ENCODE results near the gene MRRF.

MRRF gene, protein sequence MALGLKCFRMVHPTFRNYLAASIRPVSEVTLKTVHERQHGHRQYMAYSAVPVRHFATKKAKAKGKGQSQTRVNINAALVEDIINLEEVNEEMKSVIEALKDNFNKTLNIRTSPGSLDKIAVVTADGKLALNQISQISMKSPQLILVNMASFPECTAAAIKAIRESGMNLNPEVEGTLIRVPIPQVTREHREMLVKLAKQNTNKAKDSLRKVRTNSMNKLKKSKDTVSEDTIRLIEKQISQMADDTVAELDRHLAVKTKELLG

DNA sequence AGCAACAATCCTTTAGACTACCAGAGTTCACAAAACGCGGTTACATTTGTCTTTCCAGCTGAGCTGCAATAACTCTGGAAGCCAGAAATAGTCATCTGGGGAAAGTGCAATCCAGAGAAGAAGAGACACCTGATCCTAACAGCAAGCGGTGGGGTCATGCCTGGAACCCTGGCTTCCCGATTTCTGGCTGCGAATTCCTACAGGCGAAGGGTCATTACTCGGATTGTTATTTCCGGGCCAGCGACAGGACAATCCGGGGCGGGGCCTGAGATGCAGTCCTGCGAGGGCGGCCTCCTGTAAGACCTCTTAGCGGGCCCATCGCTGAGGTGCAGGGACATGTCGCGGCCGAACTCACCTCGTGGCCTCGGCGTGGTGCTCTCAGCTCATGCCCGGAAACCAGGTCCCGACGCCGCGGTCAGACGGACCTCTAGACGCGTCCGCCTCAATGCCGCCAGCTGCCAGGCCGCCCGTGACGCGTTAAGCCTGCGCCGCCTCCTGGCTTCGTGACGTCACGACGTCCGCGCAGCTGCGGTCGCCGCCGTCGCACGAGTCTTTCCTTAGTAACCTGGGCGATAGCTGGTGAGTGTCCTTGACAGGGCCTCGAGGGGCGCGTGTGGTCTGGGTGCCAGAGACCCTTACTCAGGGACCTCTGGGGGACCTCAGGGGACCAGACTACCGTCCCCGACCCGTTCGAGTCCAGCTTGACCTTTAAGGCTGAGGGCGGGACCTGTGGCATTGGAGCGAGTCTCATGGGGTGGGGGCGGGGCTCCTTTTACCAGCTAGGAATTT is at the start of gene MRRF, which contains the start of gene RBM18:
Gene MRRF (plus strand): TSS at position 523 of the 789 bp plus-strand sequence. CDS start 6,010 bp downstream, outside the sequence.
Gene RBM18 (minus strand): TSS at position 481 of the 789 bp plus-strand sequence. CDS start 3,348 bp downstream, outside the sequence.
- peak; percentile 94 for DNase-seq

DNA sequence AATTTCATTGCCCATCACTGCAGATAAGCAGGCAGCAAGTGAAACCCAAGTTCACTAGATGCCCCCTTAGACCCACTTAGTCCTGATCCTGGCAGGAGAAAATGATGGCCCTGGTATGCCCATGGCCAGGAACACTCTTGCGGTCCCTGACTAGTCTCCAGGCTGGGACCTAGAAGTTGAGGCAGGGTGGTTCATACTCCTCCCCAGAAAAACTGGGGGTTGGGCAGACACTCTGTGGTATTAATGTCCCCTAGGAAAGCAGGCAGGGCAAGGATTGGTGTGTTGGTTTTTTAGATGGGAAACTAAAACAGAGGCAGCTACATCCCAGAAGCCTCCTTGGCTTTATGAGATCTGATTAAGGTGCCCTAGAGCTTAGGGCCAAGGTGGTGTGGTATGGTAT is 49.0 kb upstream of the MRRF start:
- no peak for DNase-seq

DNA sequence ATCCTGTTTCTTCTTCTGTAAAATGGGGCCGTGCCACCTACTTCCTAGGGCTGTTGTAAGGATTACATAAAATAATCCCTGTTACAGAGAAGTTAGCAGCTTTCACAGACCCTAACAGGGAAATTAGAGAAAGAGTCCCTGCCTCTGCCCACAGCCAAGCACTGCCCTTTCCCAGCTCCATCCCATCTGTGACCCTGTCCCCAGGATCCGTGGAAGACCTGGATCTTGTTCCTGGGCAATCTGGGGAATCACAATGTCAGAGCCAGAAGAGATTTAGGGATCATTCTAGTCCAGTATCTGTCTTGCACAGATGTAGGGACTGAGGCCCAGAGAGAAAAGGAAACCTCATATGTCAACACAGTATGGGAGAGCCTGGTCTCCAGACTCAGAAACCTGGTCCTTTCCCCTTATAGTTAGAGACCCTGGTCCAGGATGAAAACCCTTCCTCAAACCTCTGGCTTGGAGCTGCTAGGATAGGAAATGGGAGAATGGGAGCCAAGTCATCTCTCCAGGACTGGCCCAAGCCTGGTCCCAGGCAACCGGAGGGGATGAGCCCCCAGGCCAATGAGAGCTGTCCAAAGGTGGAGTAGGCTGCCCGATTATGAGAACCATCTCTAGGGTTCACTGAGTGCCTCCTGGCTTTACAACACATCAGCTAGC is 48.4 kb upstream of the MRRF start:
- no peak for DNase-seq

DNA sequence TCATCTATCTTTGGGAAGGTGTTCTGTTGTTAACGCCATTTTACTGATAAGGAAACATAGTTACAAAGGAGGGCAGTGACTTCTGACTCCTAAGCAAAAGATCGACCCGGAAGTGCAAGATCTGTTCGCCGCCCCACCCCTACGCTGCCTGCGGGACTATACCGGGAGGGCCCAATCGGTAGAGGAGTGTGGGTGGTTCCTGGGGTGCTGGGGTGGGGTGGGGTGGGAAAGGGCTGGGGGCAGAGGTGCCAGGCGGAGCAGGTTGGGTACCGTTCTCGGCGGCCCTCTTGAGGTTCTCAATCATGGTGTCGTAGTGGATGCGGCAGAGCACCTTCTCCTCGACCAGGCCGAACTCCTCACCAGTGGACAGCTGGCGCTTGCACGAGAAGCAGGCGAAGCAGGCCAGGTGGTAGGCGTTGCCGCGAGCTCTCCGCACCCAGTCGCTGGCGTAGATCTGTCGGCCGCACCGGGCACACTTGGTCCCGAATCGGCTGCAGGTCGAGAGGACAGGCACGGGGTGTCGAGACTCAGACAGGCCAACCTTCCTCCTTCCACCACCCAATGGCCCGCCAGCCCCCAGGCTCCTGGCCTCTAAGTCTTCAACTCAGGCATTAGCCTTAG is 47.8 kb upstream of the MRRF start:
- no peak for DNase-seq

DNA sequence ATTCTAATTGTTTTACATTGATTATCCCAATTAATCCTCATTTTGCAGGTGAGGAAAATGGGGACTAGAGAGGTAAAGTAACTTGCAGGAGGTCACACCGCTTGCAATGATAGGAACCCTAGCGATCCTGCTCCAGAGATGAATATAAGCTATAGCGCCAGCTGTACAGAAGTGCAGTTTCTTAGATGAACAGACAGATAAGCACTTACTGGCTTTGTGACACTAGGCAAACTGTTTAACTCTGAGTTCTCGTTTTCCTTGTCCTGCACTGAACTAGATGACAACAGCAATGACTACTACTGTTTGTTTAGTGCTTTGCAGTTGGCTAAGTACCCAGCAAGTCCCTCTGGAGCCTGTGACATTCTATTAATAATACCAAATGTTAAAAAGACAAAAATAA is 47.0 kb upstream of the MRRF start:
- no peak for DNase-seq

DNA sequence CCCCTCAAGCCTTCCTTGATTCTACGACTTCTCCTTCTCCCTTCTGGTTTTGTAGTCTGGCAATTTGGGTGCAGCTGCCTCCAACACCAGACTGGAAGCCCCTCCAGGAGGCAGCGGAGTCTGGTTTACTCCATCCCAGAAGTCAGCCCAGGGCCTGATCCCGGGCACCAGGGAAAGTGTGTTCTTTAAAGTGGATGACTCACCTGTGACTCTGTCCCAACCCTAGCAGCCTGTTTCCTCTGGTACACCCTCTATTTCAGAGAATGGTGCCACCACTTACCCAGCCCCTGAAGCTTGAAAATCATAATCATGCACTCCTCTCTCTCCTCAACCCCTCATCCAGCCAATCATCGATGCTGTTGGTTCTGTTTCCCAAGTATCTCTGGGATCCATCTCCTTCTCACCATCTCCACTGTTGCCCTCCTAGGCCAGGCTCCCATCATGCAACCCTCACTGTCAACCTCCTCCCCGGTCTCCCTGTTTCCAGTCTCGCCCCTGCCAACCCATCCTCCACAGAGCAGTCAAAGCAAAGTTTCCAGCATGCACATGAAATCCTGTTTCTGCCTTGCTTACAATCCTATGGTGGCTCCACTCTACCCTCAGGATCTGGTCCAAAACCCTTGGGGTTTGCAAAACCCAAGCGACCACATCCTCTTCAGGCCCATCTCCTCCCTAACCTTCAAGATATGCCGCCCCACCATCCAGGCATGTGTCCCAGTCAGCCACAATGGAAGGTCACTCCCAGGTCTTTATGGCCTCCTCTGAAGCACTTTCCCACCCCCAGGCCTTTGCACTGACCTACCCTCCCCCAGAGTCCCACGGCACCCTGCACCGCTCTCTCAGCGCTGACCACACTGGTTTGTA is 46.4 kb upstream of the MRRF start:
- DNase-seq = no peak

DNA sequence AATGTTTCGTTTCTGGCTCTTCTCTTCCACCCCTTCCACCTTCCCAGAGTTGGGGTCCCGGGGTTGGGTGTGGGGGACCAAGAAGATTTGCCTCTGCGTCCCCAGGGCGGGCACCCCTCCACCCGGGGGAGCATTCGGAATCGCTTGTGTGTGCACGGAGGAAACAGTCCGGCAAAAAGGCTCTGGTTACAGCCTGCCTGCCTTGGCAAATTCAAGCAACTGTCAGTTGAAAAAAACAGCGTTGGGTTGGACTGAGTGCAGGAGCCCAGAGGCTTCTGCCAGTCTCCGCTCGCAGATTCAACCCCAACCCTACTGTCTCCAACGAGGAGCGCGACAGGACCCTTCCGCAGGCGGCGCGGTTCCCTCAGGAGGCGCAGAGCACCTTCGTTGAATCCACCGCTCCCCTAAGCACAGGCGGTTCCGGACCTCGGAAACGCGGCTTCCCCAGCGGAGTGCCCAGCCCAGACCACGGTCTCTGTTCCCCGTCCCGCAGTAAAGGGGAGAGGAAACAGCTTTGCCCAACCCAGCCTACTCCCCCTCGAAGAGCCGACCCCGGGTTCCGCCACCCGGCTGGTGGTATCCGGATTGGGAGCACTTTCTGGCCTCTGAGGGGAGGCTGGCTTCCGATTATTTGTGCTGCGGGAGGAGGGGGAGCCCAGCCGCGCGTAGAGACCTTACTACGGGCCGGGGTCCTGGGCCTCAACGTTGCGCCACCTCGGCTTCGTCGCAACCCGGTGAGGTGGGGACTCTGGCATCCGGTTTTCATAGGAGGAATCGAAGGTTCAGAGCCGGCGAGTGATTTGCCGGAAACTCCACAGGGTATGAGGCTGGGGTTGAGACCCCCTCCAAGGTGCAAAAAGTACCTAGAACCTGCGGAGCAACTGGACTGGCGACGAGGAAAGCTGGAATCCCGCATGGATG is 45.5 kb upstream of the MRRF start:
- peak; percentile 46 for DNase-seq

DNA sequence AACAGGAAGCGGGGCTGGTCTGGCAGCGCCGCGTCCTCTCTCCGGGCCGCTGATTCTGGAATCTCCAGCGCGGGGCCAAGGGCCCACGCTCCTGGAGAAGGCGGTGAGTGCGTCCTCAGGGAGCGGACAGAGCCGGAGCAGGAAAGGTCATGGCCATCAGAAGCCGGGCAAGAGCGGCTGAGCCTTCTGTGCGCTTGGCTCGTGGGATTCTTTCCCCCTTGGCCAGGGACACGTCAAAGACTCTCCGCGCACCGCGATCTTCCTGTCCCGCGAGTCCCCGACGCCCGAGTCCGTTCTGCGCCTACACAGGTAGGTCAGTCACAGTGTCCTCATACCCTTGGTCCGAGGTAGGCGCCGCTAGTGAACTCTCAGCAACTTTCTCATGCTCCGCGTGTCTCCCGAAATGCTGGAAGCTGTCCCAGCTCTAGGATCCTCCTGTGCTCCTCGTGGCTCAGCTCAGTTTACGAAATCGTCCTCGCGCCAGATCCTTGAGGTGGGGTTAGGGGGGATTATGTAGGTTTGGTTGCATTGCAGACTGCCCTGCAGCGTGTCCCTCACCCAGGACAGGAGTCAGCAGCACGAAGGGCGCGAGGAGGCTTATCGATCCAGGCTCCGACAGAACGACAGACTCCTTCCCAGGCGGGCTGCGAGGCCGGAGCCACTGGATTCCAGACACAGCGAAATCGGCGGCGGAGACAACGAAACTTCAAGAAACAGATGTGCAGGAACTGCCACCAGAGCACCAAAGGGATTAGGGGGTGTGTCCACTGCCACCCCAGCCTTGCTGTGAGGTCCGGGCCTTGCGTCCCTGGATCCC is 44.6 kb upstream of the MRRF start:
- peak; percentile 59 for DNase-seq

DNA sequence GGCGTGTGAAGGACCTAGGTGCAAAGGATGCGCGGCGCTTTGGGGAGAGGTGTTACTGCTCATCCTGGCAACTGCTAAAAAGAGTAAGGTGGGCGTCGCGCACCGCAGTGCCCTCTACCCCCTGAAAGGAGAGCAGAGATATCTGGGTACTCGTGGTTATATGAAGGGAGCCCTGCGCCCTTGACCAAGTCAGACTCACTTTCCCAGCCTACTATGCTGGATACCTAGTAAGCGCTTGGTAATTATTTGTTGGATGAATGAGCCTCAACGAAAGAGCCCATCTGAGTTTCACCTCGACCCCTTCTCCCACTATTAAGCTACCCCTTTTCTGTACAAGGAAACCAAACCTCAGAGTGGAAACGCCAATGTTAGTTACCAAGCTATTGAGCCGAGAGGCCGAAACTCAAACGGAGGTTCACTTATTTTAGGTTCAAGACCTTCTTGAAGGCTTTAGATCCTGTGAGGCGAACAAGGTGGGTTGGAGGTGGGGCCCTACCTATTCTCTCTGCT is 44.0 kb upstream of the MRRF start:
- peak; percentile 17 for DNase-seq

DNA sequence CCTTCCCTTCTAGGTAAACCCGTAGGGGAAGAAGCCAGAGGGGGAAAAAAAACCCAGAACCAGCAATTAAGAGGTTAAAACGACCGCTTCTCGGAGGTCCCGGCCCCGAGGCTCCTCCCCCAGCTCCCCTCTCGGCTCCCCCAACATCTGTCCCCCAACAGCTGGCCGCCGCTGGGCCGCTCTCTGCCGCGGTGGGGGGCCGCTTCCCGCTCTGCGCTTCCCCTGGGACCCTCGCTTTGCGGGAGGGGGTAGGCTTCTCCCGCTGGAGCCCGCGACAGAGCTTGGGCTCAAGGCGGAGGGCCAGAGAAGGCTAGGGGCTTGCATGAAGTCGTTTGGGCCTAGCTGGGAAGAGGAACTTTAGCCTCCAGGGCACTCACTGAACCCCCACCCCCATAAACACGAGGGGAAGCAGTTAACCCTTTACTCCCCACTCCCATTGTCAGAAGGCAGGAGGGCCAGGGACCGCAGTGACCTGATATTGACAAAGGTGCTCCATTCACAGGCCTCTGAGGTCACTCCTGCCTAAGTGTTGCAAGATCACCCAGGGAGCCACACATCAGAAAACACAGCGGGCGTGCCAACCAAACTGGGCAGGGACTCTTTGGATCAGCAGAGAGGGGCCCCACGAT is 43.4 kb upstream of the MRRF start:
- DNase-seq = peak; percentile 42

DNA sequence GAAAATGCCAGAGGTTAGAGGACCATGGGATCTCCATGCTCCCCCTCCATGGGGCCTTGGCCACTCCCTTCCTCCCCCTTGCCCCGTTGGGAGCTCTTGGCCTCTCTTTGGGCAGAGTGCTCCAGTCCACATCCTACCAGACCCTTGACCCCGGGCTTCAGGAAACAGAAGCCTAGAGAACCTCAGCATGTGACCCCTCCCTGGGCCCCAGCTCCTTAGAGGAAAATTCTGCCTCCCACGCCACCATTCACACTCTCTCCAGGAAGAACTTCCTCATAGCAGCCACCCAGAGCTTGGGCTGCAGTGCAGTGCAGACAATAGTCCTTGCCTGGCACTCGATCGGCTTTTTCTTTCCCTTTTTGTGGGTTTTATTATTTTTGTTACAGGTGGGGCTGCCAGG is 41.9 kb upstream of the MRRF start:
- DNase-seq = peak; percentile 15

DNA sequence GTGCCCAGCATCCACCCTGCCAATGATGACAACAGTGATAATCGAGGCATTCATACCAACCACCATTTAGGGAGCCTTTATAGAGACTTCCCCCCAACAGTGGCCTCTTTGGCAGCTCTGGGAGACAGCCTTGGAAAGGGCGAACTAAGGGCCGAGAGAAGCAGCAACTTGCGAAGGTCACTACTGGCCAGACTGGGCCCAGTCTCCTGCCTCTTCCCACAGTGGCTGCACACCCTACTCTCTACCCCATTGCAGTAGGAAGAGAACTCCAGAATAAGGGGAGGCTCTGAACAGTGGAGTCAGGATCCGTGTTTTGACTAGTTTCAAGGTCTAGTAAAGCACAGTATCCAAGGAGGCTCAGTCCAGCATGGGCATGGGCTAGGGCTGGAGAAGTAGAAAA is 41.2 kb upstream of the MRRF start:
- DNase-seq = peak; percentile 26

DNA sequence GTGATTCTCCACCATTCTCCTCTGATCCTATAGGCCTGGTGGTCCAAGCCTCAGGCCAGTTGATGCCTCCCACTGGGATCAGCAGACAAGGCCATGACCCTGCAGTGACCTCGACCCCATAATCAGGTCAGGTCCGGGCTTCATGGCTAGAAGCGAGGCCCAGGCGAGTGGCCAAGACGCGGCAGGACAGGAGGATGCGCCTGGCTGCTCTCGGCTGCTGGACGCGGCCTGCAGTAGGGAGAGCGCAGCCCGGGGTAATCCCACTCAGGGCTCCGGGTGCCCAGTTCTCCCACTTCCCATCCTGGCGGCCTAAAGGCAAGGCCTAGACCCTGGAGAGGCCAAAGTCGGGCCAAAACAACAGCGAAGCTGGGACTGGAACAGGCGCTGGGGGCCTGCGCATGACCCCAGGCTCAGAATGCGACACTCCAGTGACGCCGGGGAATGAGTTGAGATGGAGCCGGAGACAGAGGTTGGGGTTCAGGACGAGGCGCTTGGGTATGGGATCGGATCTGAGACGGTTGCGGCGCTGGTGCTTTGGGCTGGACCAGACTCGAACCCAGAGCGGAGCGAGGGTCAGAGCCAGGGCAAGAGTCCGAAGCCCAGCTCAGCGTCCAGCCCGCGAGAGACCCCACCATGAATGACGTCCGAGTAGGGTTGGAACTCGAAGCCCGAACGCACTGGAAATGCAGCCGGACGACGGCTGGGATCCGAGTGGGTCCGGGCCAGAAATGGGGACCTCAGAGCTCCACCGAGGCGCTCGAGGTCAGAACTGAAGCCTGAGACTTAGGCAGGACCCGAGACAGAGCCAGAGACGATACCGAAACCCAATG is 39.2 kb upstream of the MRRF start:
- DNase-seq = no peak

DNA sequence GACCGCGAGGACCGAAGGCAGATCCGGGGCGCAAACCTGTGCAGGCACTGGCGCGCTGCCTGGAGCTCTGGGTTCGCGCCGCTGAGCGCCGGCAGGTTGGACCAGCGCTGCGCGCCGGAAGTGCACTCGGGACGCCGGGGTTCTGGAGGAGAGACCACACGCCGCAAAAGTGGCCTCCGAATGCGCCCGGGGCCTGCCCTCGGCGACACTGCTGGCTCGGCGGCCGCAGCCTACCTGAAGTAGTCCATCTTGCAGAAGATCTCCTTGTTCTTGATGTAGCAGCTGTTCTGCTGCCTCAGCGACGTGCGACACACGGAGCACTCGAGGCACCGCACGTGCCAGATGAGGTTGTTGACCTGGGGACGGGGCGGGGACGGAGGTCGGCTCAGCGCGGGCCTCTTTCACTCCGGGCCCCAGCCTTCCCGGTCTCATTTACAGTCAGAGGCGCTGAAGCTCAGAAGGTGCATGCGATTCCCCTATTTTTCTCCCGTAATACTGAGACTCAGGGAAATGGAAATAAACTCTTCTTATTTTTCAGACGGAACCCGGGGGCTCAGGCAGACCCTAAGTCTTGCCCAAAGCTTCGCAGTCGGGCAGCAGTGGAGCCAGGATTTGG is 38.4 kb upstream of the MRRF start:
- no peak for DNase-seq

DNA sequence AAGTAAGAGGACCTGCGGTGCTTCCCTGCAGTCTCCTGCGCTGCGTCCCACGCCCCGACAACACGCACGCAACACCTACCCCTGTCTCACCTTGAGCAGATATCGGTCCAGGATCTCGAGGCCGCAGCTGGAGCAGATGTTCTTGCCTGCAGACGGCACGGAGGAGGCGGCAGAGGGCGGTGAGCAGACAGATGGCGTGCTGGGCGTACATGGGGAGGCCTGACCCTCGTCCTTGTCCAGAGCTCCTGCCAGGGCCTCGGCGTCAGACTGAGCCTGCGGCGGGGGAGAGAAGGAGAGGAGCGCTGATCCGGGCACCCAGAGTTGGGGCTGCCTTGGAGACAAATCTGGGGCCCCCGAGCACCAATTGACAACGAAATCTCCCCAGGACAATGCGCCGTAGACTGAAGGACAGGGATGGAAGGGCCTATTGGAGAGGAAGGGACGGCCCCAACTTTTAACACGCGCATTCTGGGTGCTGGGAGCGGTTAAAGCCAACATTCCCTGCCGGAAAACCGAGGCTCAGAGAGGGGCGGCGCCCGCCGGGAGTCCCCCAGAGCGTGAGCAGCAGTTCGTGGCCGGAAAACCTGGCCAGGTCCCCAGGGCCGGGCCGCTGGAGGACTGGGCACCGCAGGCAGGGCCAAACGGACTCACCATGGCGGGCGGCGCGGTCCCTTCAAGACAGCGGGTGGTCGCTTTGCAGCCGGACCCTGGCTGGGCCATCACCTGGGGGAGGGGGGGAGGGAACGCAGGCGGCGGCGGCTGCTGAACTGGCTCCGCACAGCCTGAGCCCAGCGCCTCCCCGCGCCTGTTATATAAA is 37.7 kb upstream of the MRRF start:
- DNase-seq = no peak

DNA sequence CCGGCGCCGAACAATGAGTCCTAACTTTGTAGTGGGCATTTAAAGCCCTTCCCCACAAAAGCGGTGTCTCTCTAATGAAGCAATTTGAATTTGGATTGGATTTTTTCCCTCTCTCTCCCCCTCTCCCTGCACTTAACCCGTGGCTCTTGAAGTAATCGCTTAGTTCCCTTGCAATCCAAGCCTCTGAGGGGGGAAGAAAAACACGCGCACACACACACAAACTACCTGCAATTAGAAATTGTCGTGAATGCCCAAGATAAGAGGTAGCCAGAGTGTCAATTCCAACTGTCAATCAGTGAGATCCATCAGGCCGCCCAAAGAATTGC is 37.1 kb upstream of the MRRF start:
- no peak for DNase-seq

DNA sequence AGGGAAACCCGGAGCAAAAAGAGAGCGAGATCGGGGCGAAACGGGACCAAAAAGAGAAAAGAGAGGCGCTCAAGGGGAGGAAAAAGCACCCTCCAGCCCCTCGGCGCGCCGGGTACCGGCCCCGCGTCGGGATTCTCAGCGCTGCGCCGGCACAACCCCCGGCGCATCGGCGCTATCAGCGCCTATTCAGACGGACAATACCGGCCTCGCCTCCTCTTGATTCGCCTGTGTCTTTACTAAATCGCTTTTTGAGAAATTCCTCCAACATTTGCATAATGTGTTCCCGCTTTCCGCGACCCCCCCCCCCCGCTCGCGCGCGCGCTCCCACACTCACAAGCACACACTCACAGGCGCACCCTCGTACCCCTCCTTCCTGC is 36.5 kb upstream of the MRRF start:
- DNase-seq = no peak

Data from left hindlimb (tissue), 1 donor.